PC-9 (cell line): Measurements from ENCODE around the gene THY1.

Experiments used
- EZH2 ChIP-seq: fragments of 200-600 bp; sonication (generic); IDR thresholded peaks from 2 replicates; pipeline ENCODE4 v1.8.0; 2017; ENCODE audit warnings: antibody characterized with exemption, low read depth
- TF ChIP-seq, protein P1 (sequence below): fragments of 200-600 bp; sonication (generic); conservative IDR thresholded peaks from 2 replicates; pipeline ENCODE4 v1.6.1; 2017; ENCODE audit warnings: mixed run types, antibody characterized with exemption, mild to moderate bottlenecking, moderate library complexity

DNA sequence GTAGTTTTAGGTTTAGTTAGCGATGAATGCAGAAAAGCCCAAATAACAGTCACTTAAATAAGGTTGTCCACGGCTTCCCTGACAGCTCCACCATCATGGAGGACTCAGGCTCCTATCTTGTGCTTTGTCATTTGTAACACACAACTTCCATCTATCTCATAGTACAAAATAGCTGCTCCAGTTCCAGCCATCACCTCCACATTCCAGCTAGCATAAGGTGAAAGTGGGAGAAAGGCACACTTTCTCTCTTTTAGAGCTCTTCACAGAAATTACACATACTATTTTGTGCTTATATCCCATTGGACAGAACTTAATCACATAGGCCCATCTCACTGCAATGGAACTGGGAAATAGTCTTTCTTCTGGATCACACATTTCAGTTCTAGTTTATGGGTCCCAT is 8.7 kb downstream of the THY1 start:
- TF ChIP-seq, protein P1, sequence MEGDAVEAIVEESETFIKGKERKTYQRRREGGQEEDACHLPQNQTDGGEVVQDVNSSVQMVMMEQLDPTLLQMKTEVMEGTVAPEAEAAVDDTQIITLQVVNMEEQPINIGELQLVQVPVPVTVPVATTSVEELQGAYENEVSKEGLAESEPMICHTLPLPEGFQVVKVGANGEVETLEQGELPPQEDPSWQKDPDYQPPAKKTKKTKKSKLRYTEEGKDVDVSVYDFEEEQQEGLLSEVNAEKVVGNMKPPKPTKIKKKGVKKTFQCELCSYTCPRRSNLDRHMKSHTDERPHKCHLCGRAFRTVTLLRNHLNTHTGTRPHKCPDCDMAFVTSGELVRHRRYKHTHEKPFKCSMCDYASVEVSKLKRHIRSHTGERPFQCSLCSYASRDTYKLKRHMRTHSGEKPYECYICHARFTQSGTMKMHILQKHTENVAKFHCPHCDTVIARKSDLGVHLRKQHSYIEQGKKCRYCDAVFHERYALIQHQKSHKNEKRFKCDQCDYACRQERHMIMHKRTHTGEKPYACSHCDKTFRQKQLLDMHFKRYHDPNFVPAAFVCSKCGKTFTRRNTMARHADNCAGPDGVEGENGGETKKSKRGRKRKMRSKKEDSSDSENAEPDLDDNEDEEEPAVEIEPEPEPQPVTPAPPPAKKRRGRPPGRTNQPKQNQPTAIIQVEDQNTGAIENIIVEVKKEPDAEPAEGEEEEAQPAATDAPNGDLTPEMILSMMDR, result no peak
- no peak for TF ChIP-seq EZH2
